Choroid plexus epithelial cell (primary cell): ENCODE results near the gene NDUFAF8.

Source experiments
- DNase-seq: peaks from one replicate; pipeline ENCODE4 v3.0.0-alpha.2; 2010; ENCODE audit warnings: low read depth
- H3K4me3 ChIP-seq: 2 replicates; pipeline ENCODE4 v1.5.1; 2011; ENCODE audit warnings: low read depth, mild to moderate bottlenecking, control low read depth, low read length, moderate library complexity
- TF ChIP-seq, protein P1 (sequence below): conservative IDR thresholded peaks from 2 replicates; pipeline ENCODE4 v1.5.1; 2011; ENCODE audit warnings: low read depth, mild to moderate bottlenecking, control low read depth, inconsistent platforms, low read length, moderate library complexity

Gene NDUFAF8

GRCh38 chr17:81260171-81260570 lies 21.1 kb downstream of the NDUFAF8 start:
- DNase-seq, result no peak
- TF ChIP-seq, protein P1, sequence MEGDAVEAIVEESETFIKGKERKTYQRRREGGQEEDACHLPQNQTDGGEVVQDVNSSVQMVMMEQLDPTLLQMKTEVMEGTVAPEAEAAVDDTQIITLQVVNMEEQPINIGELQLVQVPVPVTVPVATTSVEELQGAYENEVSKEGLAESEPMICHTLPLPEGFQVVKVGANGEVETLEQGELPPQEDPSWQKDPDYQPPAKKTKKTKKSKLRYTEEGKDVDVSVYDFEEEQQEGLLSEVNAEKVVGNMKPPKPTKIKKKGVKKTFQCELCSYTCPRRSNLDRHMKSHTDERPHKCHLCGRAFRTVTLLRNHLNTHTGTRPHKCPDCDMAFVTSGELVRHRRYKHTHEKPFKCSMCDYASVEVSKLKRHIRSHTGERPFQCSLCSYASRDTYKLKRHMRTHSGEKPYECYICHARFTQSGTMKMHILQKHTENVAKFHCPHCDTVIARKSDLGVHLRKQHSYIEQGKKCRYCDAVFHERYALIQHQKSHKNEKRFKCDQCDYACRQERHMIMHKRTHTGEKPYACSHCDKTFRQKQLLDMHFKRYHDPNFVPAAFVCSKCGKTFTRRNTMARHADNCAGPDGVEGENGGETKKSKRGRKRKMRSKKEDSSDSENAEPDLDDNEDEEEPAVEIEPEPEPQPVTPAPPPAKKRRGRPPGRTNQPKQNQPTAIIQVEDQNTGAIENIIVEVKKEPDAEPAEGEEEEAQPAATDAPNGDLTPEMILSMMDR, result no peak
- H3K4me3 ChIP-seq, result no peak overlapping the region

DNA sequence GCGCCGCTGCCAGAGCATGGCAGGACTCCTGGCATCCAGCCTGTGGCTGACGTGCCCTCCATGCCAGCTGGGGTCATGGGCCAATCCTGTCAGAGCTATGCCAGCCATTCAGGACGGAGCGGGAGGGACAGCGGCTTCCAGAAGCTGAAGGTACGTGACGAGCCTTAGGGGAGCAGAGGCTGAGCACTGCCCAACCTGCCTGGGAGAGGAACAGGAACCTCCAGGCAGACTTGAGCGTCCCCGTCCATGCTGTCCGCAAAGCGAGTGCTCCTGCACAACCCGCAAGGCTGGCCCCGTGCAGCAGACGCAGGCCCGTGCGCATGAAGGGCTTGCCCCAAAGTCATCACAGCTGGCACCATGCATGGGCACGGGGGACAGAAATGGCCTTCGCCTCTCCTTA lies 21.5 kb downstream of the NDUFAF8 start:
- no peak for DNase-seq
- H3K4me3 ChIP-seq, result no peak overlapping the region
- TF ChIP-seq, protein P1, result no peak

DNA sequence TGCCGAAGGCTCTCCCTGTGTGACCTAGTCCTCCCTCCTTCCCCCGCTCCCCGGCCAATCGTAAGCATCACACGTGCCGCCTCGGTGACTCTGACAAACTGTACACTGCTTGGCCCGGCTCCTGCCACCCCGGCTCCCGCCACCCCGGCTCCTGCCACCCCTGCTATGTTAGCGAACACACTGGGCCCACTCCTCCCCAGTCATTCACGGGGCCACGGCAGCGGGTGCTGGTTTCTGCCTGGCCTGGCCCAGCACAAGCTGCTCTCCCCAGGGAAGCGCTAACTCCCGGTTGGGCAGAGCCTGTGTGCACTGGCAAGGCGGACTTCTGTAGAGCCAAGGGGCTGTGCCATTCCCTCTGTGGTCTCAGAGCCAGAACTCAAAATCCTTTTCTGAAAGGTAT lies 22.0 kb downstream of the NDUFAF8 start:
- H3K4me3 ChIP-seq, result no peak overlapping the region
- DNase-seq, result no peak
- TF ChIP-seq, protein P1, result no peak

DNA sequence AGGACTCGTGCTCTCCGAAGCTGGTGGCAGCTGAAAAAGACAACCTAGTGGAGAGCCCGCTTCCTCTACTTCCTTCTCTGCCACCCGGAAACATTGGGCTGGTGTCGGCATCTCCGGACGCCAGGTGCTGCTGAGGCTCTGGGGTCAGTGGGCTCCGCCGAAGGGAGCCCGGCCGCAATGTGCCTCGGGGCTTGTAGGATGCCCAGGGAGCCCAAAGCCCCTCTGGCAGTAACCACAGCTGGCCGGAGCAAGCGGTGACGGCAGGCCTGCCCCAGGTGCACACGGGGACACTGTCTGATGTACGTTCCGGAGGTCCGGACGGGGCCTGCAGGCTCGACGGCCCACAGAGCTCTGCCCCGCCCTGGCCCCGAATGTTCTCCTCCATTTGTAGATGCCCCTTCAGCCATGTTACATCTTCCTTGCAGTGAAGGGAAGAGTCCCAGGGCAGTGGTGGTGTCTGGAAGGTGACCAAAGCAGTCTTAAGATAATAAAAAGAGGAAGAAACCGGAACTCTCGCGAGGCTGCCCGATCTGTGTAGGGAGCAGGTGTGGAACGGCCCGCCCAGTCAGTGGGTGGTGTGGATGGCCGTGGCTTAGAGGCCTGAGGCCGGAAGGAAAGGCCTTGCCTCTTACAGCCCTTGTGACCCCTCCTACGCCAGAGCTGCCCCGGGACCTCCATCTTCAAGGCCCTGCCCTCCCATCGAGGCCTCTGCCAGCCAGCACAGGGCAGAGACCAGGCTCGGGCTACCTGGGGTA lies 22.6 kb downstream of the NDUFAF8 start:
- no peak overlapping the region for H3K4me3 ChIP-seq
- DNase-seq, result no peak
- TF ChIP-seq, protein P1, result no peak

DNA sequence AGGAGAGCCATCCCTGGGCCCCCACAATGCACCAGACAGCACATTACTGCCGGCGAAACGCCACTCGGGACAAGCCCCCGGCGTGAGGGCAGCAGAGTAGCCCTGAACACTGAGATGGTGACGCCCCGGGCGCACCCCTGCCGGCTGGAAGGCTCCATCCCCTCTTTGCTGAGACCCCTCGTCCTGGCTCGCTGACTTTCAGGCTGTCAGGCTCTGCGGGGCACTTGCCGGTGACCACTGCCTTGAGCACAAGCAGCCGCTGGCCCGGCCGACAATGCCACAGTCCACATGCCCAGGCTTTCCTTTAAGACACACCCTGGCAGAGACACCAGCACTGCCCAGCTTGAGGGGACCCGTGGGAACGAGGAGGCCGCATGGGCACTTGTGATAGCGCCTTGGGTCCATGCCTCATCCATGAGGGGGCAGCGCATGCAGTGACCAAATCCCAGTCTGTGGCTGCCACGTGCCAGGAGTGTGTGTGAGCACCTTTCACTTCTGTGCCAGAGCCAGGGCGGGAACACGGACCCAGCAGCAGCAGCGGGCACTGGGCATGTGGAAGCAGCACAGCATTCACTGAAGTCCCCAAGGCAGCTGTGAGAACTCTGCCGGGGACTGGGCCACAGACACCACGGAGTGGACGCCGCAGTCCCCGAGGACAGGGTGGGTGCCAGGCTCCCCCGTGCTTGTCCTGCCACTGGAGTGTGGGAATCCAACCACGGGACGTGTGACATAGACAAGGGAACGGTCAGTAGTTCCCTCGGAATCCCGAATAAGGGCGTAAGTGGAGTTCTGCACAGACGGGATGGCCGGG lies 24.5 kb downstream of the NDUFAF8 start:
- TF ChIP-seq, protein P1, result peak; percentile 5
- DNase-seq, result no peak
- no peak overlapping the region for H3K4me3 ChIP-seq

DNA sequence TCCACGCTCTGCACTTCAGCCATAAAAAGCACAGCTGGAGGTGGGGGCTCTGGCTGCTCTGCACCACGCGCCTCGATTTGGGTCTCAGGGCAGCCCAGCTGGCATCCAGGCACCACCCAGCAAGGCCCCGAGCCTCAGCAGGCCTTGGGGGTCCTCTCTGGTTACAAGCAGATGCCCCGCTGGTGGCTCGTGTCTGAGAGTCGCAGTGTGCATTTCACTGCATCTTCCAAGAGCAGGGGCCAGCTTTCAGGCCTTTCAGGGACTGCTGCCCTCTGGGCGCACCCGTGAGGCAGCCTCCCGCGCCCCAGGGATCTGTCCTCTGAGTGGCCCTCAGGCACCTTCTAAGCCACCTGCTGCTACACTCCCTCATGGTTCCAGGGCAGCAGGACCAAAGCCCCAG lies 25.5 kb downstream of the NDUFAF8 start:
- H3K4me3 ChIP-seq, result no peak overlapping the region
- TF ChIP-seq, protein P1, result no peak
- no peak for DNase-seq

GRCh38 chr17:81265576-81265975 lies 26.5 kb downstream of the NDUFAF8 start:
- TF ChIP-seq, protein P1, result no peak
- H3K4me3 ChIP-seq, result no peak overlapping the region
- DNase-seq, result no peak
